ENCODE data around the gene KCNK3. TPM values are rescaled to one million over a fixed set of nuclear protein-coding genes. Genes with fewer than 3 reads are reported as not detected.

Gene KCNK3
- total RNA-seq, 1 experiment from 2014 or later: 0.09 TPM

DNA sequence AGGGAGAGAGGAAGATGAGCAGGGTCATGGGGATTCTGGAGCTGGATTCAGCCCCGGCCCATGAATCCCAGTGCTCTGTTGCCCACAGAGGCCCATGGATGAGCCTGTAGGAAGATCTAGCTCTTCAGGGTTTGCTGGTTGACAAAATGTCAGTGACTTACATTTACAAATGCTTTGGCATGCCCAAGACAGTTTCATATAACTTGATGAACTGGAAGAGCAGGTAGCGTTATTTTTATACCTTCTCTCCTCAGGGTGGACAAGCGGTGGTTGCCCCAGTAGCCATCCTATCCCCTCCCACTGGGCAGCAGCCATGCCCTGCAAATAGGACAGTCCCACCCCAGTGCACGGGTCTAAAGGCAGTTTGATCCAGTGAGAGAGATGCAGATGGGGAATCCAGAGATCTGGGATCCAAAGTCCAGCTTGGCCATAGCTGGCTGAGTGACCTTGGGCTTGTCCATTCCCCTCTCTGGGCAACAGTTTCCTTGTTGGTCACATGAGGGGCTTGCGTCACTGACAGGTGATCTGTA is 21.5 kb upstream of the KCNK3 start:
- Histone ChIP-seq H3K4me1 (ENCODE audit: insufficient read depth, low read length) (no peaks in the 10 kb centered on the region), H3K9ac (ENCODE audit: extremely low read depth, insufficient read length, low read length) (no peak overlapping the region), H3K23ac (ENCODE audit: insufficient read length, low read depth, low read length) (no peak overlapping the region), H3K79me2 (ENCODE audit: insufficient read depth, low read length) (no peaks in the 10 kb centered on the region), H2AFZ (ENCODE audit: low read length) (no peak overlapping the region), H3K56ac (ENCODE audit: insufficient read length, low read depth, low read length) (no peak overlapping the region), H3K4ac (ENCODE audit: low read depth, low read length) (no peak overlapping the region), H3T11ph (ENCODE audit: low read length) (no peak overlapping the region), H3K4me2 (ENCODE audit: insufficient read depth, insufficient read length, low read length) (no peak overlapping the region), H4K91ac (ENCODE audit: insufficient read length, low read depth, low read length) (no peak overlapping the region), H3K14ac (ENCODE audit: insufficient read depth, low read length) (no peak overlapping the region), H2BK20ac (ENCODE audit: low read depth, low read length, poor library complexity, severe bottlenecking) (no peak overlapping the region), H4K20me1 (ENCODE audit: control insufficient read depth, insufficient read depth, insufficient read length) (no peaks in the 10 kb centered on the region), H2BK5ac (ENCODE audit: insufficient read length, low read length) (no peak overlapping the region), H2BK15ac (ENCODE audit: low read depth, low read length) (no peak overlapping the region), H2BK12ac (ENCODE audit: insufficient read length, low read depth, low read length) (no peak overlapping the region), H3K18ac (ENCODE audit: insufficient read length, low read depth, low read length) (no peak overlapping the region), H3K27ac (ENCODE audit: insufficient read length, low read depth, low read length) (no peak overlapping the region), H3K23me2 (ENCODE audit: insufficient read length, low read depth, low read length, poor library complexity, severe bottlenecking) (no peaks in the 10 kb centered on the region), H3K79me1 (ENCODE audit: insufficient read depth, low read depth, low read length, poor library complexity, severe bottlenecking) (no peaks in the 10 kb centered on the region), H2BK120ac (ENCODE audit: low read depth, low read length, poor library complexity, severe bottlenecking) (no peak overlapping the region), H3K27me3 (ENCODE audit: insufficient read depth, low read length) (no peaks in the 10 kb centered on the region), H4K5ac (ENCODE audit: insufficient read length, low read depth, low read length) (no peak overlapping the region), H2AK5ac (ENCODE audit: insufficient read length, low read length) (no peak overlapping the region), H4K8ac (replicated peaks; ENCODE audit: insufficient read length, low read depth, low read length) (no peak overlapping the region), H3K9me3 (ENCODE audit: control insufficient read depth, low read depth, low read length) (no peaks in the 10 kb centered on the region)
- Mint-ChIP-seq H3K4me3 (no peak overlapping the region), H3K27me3 (ENCODE audit: low read depth) (peaks cover 28% of the 10 kb centered on the region), H3K4me1 (peaks cover 7 to 18% of the 10 kb centered on the region in 2 experiments), H3K9me3 (no peaks in the 10 kb centered on the region), H3K27ac (no peak overlapping the region), H3K36me3 (ENCODE audit: insufficient read depth in 1 of 3, low read depth in 3 of 3) (no peaks in the 10 kb centered on the region)
- TF ChIP-seq, protein P1, sequence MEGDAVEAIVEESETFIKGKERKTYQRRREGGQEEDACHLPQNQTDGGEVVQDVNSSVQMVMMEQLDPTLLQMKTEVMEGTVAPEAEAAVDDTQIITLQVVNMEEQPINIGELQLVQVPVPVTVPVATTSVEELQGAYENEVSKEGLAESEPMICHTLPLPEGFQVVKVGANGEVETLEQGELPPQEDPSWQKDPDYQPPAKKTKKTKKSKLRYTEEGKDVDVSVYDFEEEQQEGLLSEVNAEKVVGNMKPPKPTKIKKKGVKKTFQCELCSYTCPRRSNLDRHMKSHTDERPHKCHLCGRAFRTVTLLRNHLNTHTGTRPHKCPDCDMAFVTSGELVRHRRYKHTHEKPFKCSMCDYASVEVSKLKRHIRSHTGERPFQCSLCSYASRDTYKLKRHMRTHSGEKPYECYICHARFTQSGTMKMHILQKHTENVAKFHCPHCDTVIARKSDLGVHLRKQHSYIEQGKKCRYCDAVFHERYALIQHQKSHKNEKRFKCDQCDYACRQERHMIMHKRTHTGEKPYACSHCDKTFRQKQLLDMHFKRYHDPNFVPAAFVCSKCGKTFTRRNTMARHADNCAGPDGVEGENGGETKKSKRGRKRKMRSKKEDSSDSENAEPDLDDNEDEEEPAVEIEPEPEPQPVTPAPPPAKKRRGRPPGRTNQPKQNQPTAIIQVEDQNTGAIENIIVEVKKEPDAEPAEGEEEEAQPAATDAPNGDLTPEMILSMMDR (conservative IDR thresholded peaks at IDR 0.05): no peak
- DNase-seq: no peak
- no CpG with 5 or more reads among the region's 5 CpGs for WGBS (ENCODE audit: extremely low coverage, insufficient read length, low lambda C conversion rate)

Measured in H9 (cell line).